ENCODE measurements around the gene ADAM12.
A peak's percentile ranks its signal among the peaks of the same experiment; 100 is the strongest.
"Not testable (repeated sequence)": the region's sequence is repeated elsewhere in the genome, so short reads cannot be mapped to it uniquely, and the experiment has no call there.

Gene ADAM12

DNA sequence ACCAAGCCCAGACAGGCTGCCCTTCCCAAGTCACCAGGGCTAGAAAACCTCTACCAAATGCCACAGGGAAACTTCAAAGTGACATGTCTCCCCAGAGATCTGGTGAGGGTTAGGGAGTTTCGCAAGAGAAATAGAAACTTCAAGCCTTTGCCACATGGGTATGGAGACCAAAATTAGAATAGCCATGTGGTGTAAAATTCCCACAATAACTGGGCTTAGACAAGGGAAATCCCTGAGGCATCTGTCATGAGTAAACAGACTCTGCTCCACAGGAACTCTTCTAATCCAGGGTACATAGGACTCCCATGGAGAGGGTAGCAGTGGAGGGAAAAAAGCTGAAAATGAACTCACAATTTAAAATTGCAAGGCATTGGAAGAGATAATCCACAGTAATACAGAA lies 14.3 kb downstream of the ADAM12 start:
- no peak for DNase-seq (ENCODE audit: low spot score)

DNA sequence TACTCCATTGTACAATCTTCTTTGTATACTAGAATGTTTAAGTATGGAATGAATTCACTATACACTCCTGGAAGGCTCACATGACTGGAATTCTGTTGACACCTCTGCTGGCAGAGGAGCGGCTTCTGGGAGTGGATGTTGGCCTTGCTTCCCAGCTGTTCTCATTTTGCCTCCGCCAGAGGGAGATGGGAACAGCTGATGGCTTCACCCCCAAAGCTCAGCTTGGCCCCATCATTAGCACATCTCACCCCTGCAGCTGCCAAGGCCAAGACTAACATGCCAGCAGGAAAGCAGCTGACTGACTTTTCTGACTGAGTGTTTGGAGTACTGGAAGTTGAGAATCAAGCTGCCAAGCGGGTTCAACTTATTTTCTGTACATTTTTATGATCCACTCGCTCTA lies 15.1 kb downstream of the ADAM12 start:
- no peak for DNase-seq (ENCODE audit: low spot score)

DNA sequence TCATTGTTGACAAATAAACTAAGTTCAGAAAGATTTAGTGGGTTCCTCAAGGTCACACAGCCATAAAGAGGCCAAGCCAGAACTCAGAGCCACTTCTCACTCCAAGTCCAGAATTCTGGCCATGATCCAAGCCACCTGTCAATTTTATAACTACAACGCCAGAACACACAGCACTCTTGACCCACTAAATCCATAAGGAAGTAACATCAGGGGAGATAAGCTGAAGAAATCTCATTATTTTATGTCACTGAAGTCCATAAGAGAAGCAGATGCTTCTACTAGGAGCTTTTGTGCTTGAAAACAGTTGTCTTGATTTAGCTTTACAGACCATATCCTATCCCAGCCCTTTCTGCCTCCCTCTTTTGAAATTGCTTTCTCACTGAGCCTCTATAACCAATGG lies 15.9 kb downstream of the ADAM12 start:
- DNase-seq (ENCODE audit: low spot score) = no peak

DNA sequence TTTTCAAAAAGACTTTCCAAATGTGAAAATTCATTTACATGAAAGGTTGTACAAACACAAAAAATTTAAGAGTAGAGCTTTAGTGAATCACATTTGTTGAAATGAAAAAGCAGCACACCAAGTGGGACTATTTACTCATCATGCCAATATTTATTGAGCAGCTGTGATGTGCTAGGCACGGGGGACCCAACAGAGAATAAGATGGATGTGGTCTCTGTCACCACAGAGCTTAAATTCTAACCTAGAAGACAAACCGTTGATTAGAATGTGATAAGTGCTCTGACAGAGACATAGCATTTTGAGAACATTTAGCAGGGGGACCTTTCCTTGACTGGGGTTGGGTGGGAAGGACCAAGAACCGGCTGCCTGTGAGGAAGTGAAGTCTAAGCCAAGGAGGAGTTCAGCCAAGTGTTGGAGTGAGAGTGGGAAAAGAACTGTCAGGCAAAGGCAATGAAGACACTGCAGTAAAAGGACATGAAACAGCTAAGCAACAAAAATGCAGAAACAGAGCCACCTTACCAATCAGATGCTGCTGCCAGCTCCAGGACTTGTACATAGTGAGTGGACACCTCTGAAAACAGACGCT lies 19.1 kb downstream of the ADAM12 start:
- DNase-seq (ENCODE audit: low spot score) = no peak

DNA sequence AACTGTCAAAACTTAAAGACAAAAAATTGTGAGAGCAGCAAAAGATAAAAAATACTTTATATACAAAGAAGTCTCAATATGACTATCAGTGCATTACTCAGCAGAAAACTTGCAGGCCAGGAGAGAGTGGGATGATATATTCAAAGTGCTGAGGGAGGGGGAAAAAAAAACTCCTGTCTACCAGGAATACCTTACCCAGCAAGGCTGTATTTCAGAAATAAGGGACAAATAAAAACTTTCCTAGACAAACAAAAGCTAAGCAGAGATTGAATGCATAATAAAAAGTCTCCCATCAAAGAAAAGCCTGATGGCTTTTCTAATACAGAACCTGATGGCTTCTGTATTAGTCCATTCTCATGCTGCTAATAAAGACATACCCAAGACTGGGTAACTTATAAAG lies 31.1 kb downstream of the ADAM12 start:
- DNase-seq (ENCODE audit: low spot score) = no peak

DNA sequence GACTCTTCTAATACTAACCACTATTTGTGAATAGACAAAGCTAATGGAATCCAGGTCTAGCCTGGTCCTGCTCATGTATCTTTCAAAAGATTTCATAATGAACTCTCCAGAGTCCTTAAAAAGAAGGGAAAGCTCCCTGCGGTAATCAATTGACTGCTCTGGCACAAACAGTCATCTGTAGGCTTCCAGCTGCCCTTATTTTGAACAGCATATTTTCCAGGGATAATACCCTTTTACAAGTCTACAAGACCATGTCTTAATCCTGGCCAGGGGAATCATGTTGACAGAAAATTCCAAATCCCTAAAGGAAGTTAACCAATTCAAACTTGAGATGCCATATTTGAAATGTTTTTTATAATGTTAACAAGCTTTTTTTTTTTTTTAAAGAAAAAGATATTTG lies 34.6 kb downstream of the ADAM12 start:
- DNase-seq (ENCODE audit: low spot score) = no peak

DNA sequence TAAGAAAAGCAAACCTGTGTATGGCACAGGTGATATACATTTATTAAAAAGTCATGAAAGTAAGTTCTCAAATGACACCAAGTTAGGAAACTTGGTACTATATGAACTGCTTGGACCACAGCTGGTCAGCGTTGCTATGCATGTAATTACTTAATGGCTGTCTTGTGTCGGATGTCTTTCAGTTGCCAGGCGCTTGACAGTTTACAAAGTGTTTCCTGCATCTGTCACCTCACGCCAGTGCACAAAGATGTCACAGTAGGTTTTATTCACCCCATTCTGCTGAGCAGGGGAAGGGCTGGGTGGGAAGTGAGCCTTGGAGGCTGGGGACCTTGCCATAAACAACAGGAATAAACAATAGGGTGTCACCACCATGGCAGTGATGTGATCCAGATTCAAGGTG lies 35.8 kb downstream of the ADAM12 start:
- no peak for DNase-seq (ENCODE audit: low spot score)

DNA sequence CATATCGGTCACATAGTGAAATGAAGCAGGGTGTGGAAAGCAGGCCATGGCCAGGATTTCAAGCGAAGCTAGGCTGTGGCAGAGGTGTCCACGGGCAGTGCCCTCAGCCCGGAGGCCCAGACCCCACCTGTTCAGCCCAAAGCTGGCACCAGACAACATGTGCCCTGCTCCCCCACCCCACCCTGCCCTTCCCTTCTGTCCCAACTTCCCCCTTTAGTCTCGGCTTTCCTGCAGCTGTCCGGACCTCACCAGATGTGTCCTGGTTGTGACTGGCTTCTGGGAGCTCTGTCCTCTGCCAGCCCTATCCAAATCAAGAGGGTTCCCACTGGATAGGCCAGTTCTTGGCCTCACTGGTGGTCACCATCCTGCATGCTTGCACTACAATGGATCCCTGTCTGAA lies 37.3 kb downstream of the ADAM12 start:
- no peak for DNase-seq (ENCODE audit: low spot score)

DNA sequence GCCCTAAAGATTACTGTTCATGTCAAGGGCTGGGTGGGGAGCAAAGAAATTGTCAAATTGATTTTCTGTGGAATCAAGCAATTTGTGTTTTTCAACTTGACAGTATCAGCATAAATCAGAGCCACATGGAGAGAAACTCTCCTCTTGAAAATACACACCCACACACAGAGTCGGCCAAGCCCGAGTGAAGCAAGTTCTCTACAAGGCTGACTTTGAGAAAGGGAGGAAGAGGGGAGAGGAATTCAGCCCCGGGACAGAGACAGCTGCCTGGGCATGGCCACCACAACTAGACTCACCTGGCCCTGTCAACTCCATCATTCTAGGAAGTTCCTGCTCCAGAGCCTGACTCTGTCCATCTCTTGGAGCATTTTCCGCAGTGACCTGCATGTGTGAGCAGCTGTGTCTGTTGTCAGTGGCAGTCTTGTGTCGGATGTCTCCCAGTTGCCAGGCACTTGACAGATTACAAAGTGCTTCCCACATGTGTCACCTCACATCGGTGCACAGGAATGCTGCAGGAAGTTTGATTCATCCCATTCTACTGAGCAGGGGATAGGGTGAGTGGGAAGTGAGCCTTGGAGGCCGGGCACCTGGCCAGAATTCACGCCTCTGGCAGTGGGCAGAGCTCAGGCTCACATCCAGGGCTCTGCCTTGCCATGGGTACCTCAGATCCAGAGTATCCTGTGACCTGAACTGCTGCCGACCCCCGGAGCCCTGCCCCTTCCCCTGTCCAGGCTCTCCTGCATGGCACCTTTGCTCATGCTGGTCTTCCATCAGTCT lies 37.9 kb downstream of the ADAM12 start:
- peak; percentile 49 for DNase-seq (ENCODE audit: low spot score)

DNA sequence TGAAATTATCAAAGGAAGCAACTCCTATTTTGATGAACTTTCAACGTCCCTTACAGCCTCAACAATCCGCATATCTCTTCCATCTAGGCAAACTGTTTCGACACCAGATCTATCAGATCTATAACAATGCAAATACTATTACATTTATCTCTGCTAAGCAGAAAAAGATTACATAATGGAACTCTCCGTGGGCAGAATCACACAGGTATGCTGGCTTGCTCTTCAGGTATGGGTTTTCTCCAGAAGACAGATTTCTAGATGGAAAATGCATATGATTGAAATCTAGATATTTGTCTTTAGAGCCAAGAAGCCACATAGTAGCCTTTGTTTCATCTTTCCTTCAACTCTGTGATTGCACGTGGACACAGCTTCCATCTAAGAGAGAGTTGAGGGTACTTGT lies 38.6 kb downstream of the ADAM12 start:
- DNase-seq (ENCODE audit: low spot score) = peak; percentile 33

DNA sequence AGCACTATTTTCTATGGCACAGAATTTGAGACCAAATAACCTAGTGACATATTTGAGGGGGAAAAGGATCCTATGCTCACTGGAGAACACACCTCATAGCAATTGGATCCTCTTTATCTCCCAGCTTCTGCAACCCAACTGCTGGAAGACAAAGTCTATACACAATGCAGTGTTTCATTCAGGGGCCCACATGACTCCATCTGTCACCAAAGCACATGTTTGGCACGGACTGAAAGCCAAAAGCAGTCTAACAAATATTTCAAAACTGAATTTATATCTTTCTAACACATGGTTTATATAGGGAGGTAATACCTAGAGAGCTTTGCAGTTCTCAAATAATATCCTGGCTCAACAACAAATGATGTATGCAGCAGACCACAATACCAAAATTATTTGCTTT lies 39.2 kb downstream of the ADAM12 start:
- peak; percentile 59 for DNase-seq (ENCODE audit: low spot score)

DNA sequence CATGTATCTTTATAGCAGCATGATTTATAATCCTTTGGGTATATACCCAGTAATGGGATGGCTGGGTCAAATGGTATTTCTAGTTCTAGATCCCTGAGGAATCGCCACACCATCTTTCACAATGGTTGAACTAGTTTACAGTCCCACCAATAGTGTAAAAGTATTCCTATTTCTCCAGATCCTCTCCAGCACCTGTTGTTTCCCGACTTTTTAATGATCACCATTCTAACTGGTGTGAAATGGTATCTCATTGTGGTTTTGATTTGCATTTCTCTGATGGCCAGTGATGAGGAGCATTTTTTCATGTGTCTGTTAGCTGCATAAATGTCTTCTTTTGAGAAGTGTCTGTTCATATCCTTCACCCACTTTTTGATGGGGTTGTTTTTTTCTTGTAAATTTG lies 44.8 kb downstream of the ADAM12 start:
- not testable (repeated sequence) for DNase-seq (ENCODE audit: low spot score)

DNA sequence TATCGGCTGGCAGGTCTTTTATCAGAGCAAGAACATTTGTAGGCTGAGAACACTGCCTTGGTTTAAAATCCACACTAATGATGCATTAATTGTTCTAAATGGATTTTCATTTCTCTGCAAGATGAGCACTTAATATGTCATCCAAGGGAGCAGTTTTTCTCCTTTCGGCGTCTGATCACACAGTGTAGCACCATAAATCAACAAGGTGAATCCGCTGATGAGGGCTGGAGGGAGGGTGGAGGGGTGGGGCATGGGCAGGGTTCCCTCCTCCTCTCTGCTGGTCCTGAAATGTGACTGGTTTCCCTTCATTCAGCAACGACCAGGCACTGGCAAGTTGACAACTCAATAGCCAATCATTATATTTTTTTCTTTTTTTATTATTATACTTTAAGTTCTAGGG lies 45.6 kb downstream of the ADAM12 start:
- DNase-seq (ENCODE audit: low spot score) = no peak

DNA sequence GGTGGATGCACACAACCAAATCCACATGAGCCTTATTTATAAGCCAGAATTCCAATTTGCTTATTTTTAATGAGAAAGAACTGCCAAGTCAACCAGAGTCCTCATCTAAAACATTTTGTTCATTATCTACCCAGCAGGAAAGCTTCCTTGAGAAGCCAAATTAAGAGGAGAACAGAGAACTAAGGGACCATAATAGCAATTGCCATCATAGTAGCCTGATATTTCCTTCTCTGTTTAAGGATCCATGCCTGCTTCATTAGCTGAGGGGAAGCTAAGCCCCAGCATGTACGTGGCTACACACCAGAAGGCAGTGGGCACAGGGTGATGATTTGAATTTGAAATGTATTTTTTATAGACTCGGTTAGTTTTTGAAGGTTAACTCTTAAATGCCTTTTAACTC lies 46.8 kb downstream of the ADAM12 start:
- no peak for DNase-seq (ENCODE audit: low spot score)

DNA sequence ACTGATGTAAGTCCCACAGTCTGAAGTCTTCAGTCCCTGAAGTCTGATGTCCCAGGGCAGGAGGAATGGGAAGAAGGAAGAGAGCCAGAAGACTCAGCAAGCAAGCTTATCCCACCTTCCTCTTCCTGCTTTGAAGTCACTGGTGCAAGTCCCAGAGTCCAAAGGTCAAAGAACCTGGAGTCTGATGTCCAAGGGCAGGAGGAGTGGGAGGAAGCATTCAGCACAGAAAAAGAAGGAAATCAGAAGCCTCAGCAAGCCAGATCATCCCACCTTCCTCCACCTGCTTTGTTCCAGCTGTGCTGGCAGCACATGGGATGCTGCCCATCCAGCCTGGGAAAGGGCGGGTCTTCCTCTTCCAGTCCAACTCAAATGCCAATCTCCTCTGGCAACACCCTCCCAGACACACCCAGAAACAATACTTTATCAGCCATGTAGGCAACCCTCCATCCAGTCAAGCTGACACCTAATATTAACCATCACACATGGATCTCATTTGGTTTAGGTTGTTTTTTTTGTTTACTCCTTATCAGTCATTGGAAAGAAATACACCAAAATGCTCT lies 50.9 kb downstream of the ADAM12 start:
- no peak for DNase-seq (ENCODE audit: low spot score)

DNA sequence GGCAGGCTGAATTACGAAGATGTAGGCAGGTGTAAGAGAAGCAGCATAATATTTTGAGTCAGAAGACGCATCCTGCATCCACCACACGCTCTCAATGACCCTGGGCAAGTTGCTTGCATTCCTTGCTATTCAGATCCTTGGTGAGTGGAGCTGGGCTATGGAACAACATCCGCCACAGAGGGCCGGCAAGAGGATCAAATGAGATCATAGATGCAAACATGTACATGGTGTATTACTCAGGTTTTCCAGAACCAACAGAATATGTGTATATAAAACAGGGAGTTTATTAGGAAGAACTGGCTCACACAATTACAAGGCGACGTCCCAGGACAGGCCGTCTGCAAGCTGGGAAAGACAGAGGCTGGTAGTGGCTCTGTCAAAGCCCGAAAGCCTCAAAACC lies 51.5 kb downstream of the ADAM12 start:
- DNase-seq (ENCODE audit: low spot score) = no peak

DNA sequence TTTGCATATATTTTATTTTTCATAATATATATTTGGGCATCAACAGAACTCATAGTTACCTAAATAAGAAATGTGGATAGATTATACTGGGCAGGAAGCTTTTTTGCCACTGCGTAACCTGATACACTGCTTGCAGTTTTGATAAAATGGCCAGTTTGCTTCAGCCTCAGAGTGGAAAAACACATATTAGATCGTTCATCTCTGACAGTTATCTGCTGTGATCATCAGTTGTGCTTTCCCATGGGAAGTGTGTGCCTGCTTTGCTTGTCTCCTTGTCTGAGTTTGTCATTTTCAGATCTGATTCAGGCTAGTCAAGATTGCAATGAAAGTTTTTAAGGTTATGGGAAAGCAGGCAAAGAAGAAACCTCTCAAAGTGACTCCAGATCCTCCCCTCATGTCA lies 54.0 kb downstream of the ADAM12 start:
- no peak for DNase-seq (ENCODE audit: low spot score)

DNA sequence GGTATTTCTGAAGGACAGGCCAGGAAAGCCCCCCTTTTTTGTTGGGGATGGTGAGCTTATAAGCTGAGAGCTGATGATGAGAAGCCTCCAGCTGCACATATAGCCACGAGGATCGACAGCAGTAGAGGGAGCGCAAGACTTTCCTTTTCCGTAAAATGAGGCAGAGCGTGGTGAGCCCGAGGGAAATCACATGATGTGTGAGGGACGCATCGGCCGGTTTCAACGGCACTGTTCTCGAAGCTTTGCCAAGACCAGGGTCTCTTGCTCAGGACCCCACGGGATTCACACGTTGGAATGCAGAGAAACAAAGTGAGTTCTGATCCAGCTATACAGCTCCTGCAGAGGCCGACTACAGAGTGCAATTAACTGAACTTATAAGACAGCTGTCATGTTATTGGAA lies 55.7 kb downstream of the ADAM12 start:
- DNase-seq (ENCODE audit: low spot score) = no peak

DNA sequence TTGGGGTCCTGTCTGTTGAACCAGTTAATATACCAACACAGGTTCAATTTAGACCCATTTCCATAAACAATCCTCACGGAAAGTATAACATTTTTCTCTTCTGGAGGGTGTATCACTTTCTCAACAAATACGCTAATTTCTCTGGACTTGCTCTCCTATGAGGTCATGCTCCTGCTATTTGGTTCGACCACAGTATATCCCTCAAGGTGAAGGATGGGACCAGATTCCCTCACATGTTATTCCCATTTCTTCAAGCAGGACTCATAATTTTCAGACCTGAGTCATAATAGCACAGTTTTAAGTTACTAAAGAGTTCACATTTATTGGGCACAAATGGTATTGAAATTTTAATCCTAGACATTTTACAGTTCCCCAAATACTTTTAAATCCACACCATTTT lies 57.2 kb downstream of the ADAM12 start:
- DNase-seq (ENCODE audit: low spot score) = no peak

DNA sequence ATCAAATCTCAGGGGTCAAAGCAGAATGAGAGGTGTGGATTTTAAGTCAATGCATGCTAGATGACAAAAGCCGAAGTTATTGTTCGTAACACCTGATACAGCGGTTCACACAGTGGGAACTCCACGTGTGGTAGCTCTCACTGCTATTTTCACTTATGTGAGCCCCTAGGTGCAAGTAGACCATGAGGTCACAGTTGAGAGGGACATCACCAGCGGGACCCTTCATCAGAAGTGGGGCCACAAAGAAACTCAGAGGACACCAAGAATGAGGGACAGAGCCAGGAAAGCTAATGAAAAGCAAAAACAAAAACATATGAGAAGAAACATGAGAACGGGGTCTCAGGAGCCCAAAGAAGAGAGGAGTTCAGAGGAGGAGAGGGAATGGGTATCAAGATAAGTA lies 63.5 kb downstream of the ADAM12 start:
- DNase-seq (ENCODE audit: low spot score) = no peak

DNA sequence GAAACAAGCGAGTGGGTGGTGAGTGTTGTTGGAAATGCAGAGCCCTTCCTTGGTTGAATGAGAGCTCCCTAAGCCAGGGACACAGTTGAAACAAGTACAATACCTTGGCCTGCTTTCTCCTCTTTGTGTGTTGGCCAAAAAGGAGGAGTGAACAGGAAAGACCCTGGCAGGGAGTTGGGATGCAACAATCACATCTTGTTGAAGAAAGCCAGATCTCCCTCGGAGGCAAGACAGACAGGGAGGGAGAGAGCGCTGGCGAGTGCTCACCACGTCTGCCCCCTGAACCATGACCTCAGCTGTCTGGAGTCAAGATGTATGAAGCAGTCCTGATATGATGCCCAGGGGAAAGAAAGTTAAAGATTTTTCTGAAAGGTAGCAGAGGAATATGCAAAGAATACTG lies 66.8 kb downstream of the ADAM12 start:
- DNase-seq (ENCODE audit: low spot score) = no peak

DNA sequence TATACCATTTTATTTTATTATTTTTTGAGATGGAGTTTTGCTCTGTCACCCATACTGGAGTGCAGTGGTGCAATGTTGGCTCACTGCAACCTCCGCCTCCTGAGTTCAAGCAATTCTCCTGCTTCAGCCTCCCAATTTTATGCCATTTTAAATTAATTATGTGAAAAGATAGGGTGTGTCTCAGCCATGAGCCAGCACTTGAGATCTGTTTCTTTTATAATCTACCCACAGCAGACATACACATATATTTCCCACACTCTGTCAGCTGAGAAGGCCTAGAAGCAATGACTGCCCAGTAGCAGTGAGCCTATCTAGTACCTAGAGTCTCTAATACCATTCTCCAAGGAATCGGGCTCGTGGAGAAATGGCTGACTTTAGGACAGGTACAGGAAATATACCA lies 70.5 kb downstream of the ADAM12 start:
- no peak for DNase-seq (ENCODE audit: low spot score)

DNA sequence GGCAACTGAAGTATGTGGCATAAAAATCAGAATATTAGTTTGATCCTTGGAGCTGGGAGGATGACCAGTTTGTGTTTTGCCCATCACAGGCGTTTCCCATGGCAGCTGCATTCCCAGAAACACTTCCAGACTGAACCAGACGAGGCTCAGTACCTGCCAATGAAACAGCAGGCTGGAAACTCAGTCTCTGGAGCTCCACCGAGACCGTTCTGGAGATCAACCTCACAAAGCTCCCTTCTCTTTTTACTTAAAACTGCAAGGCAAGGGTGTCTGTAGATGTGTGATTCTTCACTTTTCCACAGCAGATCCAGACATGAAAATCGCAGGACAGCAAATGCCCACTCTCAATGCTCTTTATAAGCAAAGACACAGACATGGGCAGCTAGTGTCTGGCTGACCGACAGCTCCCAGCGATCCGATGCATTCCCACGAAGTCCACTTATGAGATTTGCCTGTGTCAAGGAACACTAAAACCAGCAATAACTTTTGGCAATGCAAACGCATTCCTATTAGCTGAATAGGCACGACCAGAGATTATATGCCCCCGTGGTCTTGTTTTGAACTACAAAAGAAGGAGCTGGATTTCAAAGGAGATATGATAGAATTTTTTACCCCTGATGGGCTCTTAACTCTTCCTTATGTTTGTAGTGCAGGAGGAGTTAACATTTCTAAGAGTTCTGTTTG lies 72.6 kb downstream of the ADAM12 start:
- no peak for DNase-seq (ENCODE audit: low spot score)

Data from putamen (tissue), 1 donor.